Left colon (tissue), 2 donors: ENCODE measurements around the gene ME3. TPM values are rescaled to one million over a fixed set of nuclear protein-coding genes. Genes with fewer than 3 reads are reported as not detected.

Source experiments
- ATAC-seq: fragments of 200-7000 bp; cut with Tn5 transposase; one replicate; pipeline ENCODE4 v1.9.1; 2020; ENCODE audit warnings: mild to moderate bottlenecking, moderate library complexity
- DNase-seq, 2 donors: peaks; one replicate each; pipeline ENCODE4 v3.0.0-alpha.2; 2020
- intact Hi-C, 2 donors: fragments of 100-400 bp; cut with DNase I in 1 of 2; cut with micrococcal nuclease in 1 of 2; formaldehyde crosslinking; loops; one replicate each; pipeline versions ENCODE4 v1.11.2 to v1.14.0; 2022; cut with DNase I, micrococcal nuclease
- total RNA-seq, 2 donors: library from RNA; stranded (reverse); fragmentation: NEBNext Ultra II Directional; extraction: Animal tissue kit (Norgen Biotek cat#: 25700); gene quantifications; one replicate each; pipeline ENCODE4 v1.2.1, GENCODE V29; 2021
- donor health status: DM: no; HTN: no; CAD: no.
- donor health status: DM: yes; HTN: yes; CAD: no.

The ME3 gene
- total RNA-seq, 2 donors from 2014 or later, result 35.8 to 38.1 TPM

DNA sequence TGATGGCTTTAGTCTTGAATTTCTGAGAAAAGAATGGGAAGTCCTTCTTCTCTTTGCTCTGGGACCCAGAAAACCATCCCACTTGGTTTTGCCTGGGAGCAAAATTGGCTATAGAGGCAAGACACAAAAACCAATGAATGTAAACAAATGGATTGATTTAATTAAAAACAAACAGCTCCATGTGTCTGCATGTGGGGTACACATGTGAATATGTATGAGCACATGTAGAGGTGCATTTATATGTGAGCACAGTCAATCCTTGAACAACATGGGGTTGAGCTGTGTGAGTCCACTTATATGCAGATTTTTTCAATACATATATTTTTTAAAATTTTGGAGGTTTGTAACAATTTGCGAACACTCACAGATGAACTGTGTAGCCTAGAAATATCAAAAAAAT lies 210.5 kb downstream of the ME3 start:
- ATAC-seq (no peak), DNase-seq (no peak)
- intact Hi-C loops, result no loop called here

DNA sequence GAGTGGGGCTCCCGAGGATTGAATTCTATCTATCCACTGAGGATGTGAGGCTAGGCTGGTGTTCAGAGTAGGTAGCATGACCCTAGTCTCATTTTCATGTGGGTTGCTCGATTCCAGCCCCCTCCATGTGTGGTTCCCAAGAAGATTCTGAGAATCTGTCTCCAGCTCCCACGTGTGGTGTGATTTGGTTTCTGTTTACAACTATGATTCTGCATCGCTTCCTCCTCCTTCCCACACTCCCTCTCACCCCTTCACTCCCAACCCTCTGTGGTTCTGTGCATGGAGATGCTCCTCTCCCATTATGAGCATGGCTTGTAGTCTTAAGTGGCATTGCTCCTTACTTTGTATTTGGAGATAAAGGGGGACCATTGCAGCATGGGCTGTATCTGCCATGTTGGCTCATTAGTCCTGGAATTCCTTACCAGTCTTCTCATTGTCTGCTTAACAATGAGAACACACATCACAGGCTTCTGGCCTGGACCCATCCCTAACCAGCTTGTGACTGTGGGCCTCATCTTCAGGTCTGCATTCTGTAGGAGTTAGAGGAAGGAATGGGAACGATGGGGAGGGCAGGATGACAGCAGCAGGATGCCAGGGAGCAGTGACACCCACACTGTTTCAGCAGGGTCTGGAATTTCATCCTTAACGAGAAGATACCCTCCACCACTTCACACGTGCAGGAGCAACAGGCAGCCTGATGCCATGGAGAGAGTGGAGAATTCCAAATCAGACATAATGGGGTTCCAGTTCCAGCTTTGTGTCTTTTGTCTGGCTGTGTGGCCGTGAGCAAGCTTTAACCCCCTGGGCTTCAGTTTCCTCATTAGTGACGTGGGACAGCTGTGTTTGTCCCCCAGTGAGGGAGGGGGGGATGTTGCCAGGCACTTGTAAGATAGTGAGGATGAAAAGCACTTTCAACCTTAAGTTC lies 211.7 kb downstream of the ME3 start:
- no peak for DNase-seq
- intact Hi-C loops, result no loop called here
- ATAC-seq, result no peak

DNA sequence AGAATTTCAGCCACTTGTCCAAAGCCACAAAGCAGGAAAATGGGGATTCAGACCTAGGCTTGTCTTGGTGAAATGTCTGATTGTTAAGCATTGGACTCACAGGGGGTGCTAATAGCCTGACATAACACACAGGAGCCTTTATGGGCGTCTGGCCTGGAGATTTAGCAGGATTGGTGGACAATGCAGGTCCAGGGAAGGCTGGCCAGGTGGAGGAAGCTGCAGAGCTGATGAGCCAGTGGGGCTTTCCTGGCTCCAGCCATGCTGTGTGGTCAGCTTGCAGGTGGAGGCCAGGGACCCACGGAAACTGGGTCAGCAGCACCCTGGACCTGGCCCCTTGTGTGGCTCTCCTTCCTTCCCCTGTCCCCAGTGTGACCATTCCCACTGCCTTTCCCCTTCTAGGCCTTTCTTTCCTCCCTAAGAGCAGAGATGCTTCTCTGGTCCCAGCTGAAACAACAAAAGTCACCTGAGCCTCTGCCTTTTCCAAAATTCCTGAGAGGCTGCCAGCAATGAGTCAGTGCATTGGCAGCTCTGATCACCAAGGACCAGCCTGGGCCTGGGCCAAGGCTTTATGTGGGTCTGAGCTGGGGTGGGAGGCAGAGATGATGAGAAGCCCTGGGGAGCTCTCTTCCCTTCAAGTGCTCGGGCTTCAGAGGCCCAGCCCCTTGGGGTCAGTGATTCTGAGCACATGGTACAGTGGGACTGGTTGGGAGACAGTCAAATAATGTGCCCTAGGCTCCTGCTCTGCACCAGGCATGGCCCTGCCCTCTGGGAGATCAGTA lies 212.5 kb downstream of the ME3 start:
- ATAC-seq (no peak), DNase-seq (no peak)
- intact Hi-C loops, result loop anchor here (5.0 to 10.0 kb wide), 2 partner anchors 147 to 355 kb away; no protein-coding TSS in a partner anchor

DNA sequence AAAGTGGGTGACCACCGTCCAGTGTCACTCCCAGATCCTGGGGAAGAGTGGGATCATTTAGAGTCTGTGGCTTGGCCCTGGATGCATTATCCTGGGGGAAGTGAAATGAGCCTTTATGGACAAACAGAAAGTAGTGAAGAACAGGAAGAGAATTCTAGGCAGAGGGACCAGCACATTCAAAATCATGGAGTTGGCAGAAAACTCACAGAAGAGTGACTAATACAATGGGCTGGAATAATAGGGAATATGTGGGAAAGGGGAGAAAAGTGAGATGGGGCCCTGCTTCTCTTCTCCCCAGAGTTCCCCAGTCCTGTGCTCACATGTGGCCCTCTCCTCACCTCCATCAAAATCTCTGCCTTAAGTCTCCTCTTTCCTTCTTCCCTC lies 213.4 kb downstream of the ME3 start:
- no peak for DNase-seq
- intact Hi-C loops, result loop anchor here (5.0 to 10.0 kb wide), 2 partner anchors 148 to 356 kb away; no protein-coding TSS in a partner anchor
- no peak for ATAC-seq

DNA sequence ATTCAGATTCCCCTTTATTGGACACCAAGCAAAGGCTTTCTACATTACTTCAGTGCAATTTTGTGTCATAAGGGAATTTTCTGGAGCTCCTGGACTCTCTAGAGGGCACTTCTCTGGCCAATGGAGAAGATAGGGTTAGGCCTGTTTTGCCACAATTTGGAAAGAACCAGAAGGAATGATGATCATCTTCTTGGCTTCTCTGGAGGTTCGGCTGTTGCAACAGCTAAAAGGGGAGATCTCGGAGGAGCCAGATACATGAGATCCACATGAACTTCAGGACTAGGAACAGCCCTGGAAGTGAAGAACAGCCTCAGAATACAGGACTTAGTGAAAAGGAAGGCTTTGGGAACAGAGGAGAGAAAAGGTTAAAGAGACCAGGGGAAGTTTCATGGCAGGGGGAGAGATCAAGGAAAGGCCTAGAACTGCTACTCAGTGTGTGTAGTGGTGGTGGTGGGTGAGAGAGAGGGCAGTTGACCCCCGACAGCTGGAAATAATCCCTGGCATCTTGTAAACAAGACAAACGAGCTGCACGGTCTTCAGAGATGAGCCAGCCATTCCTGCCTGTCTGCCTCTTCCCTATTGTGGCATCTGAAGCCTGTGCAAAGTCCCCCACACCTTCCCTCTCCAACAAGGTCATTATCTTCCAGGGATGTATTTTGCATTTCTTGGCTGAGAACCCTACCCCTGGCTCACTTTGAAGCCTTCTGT lies 214.0 kb downstream of the ME3 start:
- intact Hi-C loops, result loop anchor here (5.0 to 10.0 kb wide), 2 partner anchors 149 to 356 kb away; no protein-coding TSS in a partner anchor
- ATAC-seq, result no peak
- DNase-seq, result no peak

DNA sequence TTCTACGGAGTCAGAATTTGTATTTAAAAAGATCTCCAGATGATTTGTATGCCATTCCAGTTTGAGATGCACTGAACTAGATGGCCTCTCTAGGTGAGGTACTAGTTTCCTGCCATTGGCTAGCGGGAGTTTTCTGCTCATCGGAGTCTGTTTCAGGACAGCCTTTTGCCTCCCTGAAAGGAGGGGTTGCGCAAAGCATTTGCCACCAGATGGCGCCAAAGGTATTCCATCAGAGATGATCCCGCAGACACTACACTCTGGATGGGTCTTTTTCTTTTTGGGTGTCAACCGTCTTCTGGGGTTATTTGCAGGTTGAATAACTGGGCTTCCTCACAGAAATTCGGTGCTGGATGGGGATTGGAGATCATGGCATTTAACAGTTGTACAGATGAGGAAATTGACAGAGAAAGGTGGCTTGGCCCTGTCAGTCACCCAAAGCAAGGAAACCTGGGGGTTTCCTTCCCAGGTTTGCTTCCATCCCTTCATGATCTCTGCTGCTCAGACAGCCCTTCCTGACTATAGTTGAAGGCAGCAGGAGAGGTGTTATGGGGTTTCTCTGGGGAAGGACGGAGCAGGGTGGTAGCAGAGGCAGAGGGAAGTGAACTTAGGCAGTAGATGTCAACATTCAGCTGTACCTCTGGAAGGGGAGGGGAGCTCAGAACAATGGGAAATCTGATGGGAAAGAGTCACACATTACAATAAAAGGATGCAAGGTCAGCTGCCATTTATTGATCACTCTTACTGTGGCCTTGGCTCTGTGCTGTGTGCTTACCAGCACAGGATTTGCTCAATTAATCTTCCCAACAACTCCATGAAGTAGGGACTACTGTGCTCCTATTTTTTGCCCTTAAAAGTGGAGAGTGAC lies 216.1 kb downstream of the ME3 start:
- peak; percentile 92 for ATAC-seq
- peak; percentile 75 to 92 for DNase-seq
- intact Hi-C loops, result loop anchor here (5.0 to 10.0 kb wide), 2 partner anchors 151 to 358 kb away; no protein-coding TSS in a partner anchor

DNA sequence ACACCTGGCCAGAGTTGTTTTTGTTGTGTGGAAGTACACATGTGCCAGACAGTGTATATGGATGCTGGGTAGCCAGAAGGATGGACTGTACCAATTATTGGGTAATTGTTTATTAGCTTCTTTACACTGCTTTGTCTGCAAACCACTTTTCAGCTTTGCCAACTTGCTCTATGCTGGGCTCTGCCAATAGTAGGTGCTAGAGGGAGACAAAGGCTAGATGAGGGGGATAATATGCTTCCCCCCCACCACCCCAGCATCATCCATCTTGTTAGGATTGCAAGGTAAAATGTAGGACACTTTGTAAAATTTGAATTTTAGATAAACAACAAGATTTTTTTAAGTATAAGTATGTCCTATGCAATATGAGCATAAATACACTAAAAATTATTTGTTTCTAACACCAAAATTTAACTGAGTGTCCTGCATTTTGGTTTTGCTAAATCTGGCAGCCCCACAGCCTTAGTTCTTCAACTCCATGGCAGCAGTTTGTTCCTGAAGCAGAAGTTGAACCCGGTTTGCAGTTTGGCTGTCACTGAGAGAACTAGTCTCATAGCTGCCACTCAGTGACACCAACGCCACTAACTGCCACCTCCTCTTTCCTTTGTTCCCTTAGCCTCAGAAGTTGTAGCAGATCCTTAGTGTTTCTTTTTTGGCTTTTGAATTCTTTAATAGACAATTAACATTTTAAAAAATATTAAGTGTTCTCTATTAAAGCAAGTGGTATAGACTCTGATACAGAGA lies 219.0 kb downstream of the ME3 start:
- intact Hi-C loops, result loop anchor here (2.0 to 10.0 kb wide), 2 partner anchors 361 to 365 kb away; no protein-coding TSS in a partner anchor
- DNase-seq, result no peak
- no peak for ATAC-seq

DNA sequence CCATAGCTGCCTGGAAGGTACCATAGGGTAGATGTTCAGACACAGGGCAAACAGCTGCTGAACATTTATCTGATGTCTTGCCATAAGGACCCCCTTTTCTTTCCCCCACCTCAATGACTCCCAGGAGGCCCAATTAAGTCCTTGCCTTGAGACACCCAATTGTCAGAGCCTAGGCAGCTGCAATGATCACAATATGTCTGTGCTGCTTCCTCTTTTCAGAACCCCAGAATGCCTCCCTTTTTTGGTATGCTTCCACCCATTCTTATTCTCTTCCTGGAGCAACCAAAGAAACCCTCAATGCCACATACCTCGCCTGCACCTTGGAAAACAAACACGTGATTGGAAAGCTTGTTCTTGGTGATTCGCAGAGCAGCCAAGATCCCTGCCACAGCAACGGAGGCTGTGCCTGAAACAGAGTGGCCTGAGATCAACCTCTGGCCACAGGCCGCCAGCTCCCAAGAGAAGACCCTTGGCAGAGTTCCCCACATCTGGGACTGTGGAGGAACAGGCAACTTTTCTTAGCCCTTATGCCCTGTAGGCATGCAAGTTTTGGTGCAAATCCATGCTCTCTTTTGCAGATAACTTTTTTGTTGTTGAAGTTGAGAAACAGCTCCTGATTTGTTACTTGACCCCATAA lies 222.3 kb downstream of the ME3 start:
- ATAC-seq, result no peak
- DNase-seq, result no peak
- intact Hi-C loops, result loop anchor here in 1 of 2 donors (10.0 kb wide), 1 partner anchor 365 kb away; no protein-coding TSS in a partner anchor

DNA sequence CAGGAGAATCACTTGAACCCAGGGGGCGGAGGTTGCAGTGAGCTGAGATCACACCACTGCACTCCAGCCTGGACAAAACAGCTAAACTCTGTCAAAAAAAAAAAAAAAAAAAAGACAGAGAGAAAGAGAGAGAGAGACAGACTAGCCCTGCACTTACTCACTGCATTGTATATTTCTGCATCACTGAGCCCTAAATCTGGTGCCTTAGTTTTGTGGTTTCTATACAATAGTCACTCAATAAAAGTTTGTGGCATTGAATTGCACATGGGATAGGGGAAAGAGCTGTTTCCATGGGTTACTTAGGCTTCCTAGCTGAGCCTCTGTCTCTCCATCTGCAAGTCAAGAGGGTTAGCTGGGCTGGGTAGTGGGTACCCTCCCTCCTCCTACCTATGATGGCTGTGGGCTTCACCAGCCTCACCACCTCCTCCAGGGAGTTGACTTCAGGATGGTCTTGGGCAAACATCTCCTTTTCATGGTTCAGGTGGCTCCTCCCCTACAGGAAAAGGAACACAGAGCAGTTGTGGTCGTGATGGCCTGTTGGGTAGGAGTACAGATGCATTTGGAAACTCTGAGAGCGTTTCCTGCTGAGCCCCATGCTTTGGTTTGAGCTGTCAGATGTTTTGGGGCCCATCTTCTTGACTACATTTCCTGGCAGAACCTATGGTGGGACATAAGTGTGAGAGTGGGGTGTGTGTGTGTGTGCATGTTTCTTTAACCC lies 224.5 kb downstream of the ME3 start:
- ATAC-seq (no peak), DNase-seq (no peak)
- intact Hi-C loops, result no loop called here

DNA sequence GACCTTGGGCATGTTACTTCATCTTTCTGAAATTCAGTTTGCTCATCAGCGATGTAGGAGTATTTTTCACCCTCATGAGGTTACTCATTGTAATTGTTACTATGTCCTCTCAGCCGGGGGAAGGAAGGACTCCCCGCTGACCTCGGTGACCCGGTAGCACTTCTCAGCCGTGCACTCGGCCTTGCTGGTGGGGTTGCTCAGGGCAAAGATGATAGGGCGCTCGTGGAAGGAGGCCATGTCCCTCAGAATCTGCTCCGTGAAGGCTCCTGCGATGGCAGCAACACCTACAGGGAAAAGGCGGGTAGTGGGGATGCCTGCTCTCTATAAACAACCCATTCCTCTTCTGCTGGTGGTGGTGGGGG lies 225.5 kb downstream of the ME3 start:
- no peak for DNase-seq
- no peak for ATAC-seq
- intact Hi-C loops, result no loop called here

DNA sequence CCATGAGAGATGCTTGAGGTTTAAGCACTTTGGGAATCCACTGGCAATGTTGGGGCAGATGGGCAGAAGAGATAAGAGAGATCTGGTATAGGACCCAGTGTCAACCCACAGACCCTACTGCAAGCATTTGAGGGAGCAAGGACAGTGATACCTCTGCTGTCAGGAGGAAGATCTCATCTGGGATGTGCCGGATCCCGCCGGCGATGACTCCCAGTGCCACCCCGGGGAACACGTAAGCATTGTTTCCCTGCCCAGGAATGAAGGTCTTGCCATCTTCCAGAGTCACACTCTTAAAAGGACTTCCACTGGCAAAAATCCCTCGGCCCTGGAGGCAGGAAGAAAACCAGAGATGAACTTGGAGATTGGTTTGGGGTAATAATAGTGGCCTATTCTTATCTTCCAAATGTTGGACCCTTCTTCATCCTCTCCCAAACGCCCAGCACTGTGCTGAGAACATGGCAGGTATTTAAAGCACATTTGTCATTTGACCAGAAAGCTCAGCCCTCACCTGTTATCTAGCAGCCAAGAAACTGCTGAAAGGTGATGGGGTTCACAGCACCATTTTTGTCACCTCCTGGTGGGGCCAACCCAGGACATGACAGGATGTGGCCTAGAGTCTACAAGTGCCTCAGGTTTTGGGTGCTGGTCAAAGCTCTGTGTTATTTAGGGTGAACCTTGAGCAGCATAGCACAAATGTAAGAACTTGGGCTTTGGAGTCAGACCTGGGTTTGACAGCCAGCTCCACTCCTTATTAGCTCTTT lies 226.1 kb downstream of the ME3 start:
- no peak for DNase-seq
- ATAC-seq, result no peak
- intact Hi-C loops, result no loop called here

DNA sequence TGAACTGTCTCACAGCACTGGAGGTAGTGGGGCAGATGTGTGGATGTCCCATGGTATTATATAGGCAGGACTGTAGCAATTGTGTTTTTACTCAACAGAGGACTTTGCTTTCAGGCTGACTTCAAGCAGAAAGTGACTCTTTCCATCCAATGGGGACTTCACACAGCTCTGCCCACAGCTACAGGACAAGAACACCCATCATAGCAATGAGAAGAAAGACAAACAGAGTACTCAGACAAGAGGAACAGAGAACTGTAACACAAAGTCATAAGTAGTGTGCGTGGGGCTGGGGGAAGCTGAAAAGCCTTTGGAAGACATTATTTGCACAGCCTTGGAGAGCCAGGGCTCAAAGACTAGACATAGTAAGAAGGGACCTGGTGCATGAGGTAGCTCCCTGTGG lies 227.4 kb downstream of the ME3 start:
- ATAC-seq (no peak), DNase-seq (no peak)
- intact Hi-C loops, result no loop called here

DNA sequence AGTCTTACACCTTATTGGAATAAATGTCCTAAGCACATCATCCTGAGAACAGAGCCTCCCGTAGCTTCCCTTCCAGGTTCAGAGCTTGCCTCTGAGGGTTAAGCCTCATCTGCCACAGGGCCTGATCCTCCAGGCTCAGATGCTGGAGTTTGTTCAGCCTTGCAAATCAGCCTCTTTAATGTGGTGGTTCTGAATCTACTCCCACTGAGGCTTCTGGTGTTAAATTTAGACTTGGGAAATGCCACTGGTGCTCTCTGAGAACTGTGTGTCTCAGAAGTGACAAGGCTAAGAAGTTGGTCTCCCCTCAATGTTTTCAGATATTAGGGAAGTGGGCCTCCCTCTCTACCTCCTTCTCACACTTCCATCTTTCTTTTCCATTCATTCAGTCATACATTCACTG lies 229.0 kb downstream of the ME3 start:
- no peak for ATAC-seq
- DNase-seq, result no peak
- intact Hi-C loops, result no loop called here

DNA sequence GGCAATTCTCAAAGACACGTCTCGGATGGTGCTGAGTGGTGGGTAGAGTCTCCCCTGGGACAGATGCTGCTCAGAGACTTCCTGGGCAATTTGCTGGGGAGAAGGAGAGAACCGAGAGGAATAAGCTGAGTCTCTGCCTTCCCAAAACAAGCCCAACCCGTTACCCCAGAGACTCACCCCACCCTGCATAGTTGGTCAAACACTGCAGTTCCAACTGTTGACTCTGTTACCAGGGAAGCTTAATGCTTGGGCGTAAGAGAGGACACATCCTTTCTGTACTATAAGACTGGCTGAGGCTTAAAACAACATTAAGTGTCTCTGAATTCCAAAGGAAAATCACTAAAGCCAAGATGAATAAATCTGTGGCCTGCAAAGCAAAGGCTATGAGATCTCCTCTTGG lies 229.6 kb downstream of the ME3 start:
- DNase-seq (no peak), ATAC-seq (no peak)
- intact Hi-C loops, result no loop called here

DNA sequence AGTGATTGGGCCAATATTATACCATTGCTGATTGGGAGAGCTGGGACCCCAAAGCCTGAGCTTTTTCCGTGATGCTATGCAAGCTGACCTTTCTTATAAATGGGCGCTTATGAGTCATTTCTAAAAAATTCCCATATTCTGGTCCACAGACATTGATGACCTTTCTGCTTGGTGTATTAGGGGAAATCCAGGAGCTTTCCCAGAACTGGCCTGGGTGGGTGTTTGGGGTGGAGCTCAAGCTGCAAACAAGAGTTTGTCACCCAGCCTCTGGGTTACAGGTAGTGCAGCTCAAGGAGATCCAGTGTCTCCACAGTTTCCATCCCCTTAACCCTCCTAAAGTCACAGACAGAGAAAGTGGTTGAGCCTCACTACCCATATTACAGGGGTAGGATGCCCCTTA lies 230.0 kb downstream of the ME3 start:
- ATAC-seq, result no peak

DNA sequence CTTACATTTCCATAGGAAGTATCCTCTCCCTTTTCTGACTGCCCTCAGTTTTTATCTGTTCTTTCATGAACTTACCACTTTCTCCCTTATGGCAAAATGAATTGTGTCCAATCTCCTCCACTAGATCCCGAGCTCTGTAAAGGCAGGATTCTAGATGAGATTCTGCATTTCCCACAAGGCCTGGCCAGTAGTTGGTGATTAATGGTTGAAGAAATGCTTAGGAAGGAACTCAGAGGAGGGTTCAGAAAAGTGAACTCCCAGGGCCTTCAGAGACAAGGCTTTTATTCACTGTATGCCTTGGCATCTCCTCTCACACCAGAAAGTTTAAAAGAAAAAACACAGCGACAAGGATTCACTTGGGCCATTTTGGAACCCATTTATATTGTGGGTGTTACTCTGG lies 231.6 kb downstream of the ME3 start:
- intact Hi-C loops, result no loop called here
- DNase-seq (no peak), ATAC-seq (no peak)

More for the DNA sequence above, 230.0 kb downstream of the ME3 start:
- intact Hi-C loops, result no loop called here
- DNase-seq, result no peak
